Adipose tissue (tissue), 3 donors: ENCODE measurements around the gene CYP2C18. TPM values are rescaled to one million over a fixed set of nuclear protein-coding genes. Genes with fewer than 3 reads are reported as not detected.
"Not testable (repeated sequence)": the region's sequence is repeated elsewhere in the genome, so short reads cannot be mapped to it uniquely, and the experiment has no call there.

Source experiments
- H3K27ac ChIP-seq: one replicate; pipeline ENCODE4 v1.5.1; 2013; ENCODE audit warnings: low read depth, low read length
- WGBS, 3 donors: extraction: QIAGEN DNeasy Blood & Tissue Kit; methylation state at CpG; one replicate each; pipeline ENCODE4 v1.1.7; 2013; 5-methylcytosine and 5-hydroxymethylcytosine counted together
- polyA plus RNA-seq, 3 donors: library from polyadenylated mRNA; stranded (reverse); fragments of 200-250 nt; gene quantifications; one replicate each; pipeline ENCODE4 v1.2.3, GENCODE V29; 2013
- donor health status: healthy with polysubstance abuse.
- donor health status: Bipolar disorder and iron deficiency.
- donor health status: healthy.

The CYP2C18 gene
- polyA plus RNA-seq, 3 donors, result 0.06 to 1.9 (median 0.22) TPM

GRCh38 chr10:94725871-94726270 is 42.3 kb downstream of the CYP2C18 start:
- no peak overlapping the region for H3K27ac ChIP-seq

GRCh38 chr10:94735197-94735596 is 51.7 kb downstream of the CYP2C18 start:
- WGBS, 3 donors, result 60 to 79% (median 74%) methylated on average over 3 of the region's 3 CpGs

GRCh38 chr10:94738588-94738987 is 55.1 kb downstream of the CYP2C18 start:
- 61 to 68% (median 68%) methylated on average over 2 of the region's 2 CpGs for WGBS, 3 donors
- no peak overlapping the region for H3K27ac ChIP-seq

More at GRCh38 chr10:94735197-94735596, 51.7 kb downstream of the CYP2C18 start:
- H3K27ac ChIP-seq, result no peak overlapping the region

- WGBS, 3 donors, result 76 to 80% (median 76%) methylated on average over 2 of the region's 2 CpGs
- H3K27ac ChIP-seq, result no peak overlapping the region
Measured at GRCh38 chr10:94747137-94747536, 63.6 kb downstream of the CYP2C18 start.

- WGBS, 3 donors, result 34 to 81% (median 73%) methylated on average over 4 of the region's 4 CpGs
Measured at GRCh38 chr10:94747838-94748237, 64.3 kb downstream of the CYP2C18 start.

GRCh38 chr10:94757916-94758315 is 74.4 kb downstream of the CYP2C18 start:
- WGBS, 3 donors, result 63 to 77% (median 75%) methylated on average over 2 of the region's 2 CpGs
- no peak overlapping the region for H3K27ac ChIP-seq

More at GRCh38 chr10:94747838-94748237, 64.3 kb downstream of the CYP2C18 start:
- H3K27ac ChIP-seq, result no peak overlapping the region

GRCh38 chr10:94760586-94761178 is 77.2 kb downstream of the CYP2C18 start:
- 62 to 76% (median 65%) methylated on average over 2 of the region's 2 CpGs for WGBS, 3 donors
- no peak overlapping the region for H3K27ac ChIP-seq

GRCh38 chr10:94762393-94762792 is 78.9 kb downstream of the CYP2C18 start, which contains the start of gene CYP2C19:
CYP2C19 (plus strand) TSS chr10:94762681; CDS start chr10:94762706, 25 bp downstream.
- no peak within 1 kb of the TSS for H3K27ac ChIP-seq
- WGBS, 3 donors, result 61 to 74% (median 70%) methylated on average over 3 of the region's 3 CpGs

- H3K27ac ChIP-seq, result not testable (repeated sequence)
- WGBS, 3 donors, result 90 to 98% (median 93%) methylated on average over 6 of the region's 6 CpGs
Measured at GRCh38 chr10:94775425-94775824, 91.9 kb downstream of the CYP2C18 start.

- no peak overlapping the region for H3K27ac ChIP-seq
- 40 to 60% (median 57%) methylated on average over 5 of the region's 5 CpGs for WGBS, 3 donors
Measured at GRCh38 chr10:94777886-94778458, 94.4 kb downstream of the CYP2C18 start.

GRCh38 chr10:94780844-94781243 is 97.3 kb downstream of the CYP2C18 start:
- 63 to 67% (median 64%) methylated on average over 1 of the region's 1 CpG for WGBS, 3 donors
- no peak overlapping the region for H3K27ac ChIP-seq

GRCh38 chr10:94784256-94784655 is 100.7 kb downstream of the CYP2C18 start:
- H3K27ac ChIP-seq, result no peak overlapping the region

GRCh38 chr10:94785211-94785610 is 101.7 kb downstream of the CYP2C18 start:
- 62 to 66% (median 66%) methylated on average over 2 of the region's 2 CpGs for WGBS, 3 donors
- H3K27ac ChIP-seq, result no peak overlapping the region

Other genes starting within 250 kb of the CYP2C18 start
- 1 to 10 TPM in 1 of 3 donors, under 1 TPM in 2; 0.56 to 1.3 (median 0.58) TPM for gene HELLS, start 137.9 kb upstream of the CYP2C18 start, polyA plus RNA-seq
- not detected for gene CYP2C19, start 79.0 kb downstream of the CYP2C18 start, polyA plus RNA-seq